Type B pancreatic cell (in vitro differentiated cells): ENCODE results near the gene CABLES2. TPM values are rescaled to one million over a fixed set of nuclear protein-coding genes. Genes with fewer than 3 reads are reported as not detected.

Experiments
- DNase-seq: peaks from one replicate; pipeline ENCODE4 v3.0.0; 2021; ENCODE audit warnings: mixed read lengths; ENCODE audit not compliant: unreplicated experiment; ENCODE audit errors: extremely low spot score
- H3K27ac Mint-ChIP-seq: 2 replicates; pipeline ENCODE4 v1.8.0; 2021; ENCODE audit warnings: mild to moderate bottlenecking, mixed read lengths
- H3K27me3 Mint-ChIP-seq: 2 replicates; pipeline ENCODE4 v1.8.0; 2021; ENCODE audit warnings: mixed read lengths
- H3K36me3 Mint-ChIP-seq: 2 replicates; pipeline ENCODE4 v1.8.0; 2021; ENCODE audit warnings: mixed read lengths
- H3K4me1 Mint-ChIP-seq: one replicate; pipeline ENCODE4 v1.8.0; 2021; ENCODE audit warnings: mixed read lengths; ENCODE audit not compliant: unreplicated experiment
- H3K4me3 Mint-ChIP-seq: 2 replicates; pipeline ENCODE4 v1.8.0; 2021; ENCODE audit warnings: mild to moderate bottlenecking, mixed read lengths
- H3K9me3 Mint-ChIP-seq: 2 replicates; pipeline ENCODE4 v1.8.0; 2021; ENCODE audit warnings: mixed read lengths
- total RNA-seq: library from RNA; stranded (reverse); gene quantifications from 2 replicates; pipeline ENCODE4 v1.2.1, GENCODE V29; 2021; ENCODE audit warnings: low replicate concordance
- TF ChIP-seq, protein P1 (sequence below): fragments of 200-600 bp; sonication (generic); conservative IDR thresholded peaks from 2 replicates; pipeline ENCODE4 v1.5.0; 2021; ENCODE audit warnings: antibody characterized with exemption, mild to moderate bottlenecking

The CABLES2 gene
- total RNA-seq, 1 donor from 2014 or later = 18.4 TPM

GRCh38 chr20:62418709-62419487, 11.8 kb upstream of the CABLES2 start:
- Mint-ChIP-seq H3K9me3 (no peaks in the 10 kb centered on the region), H3K27ac (no peak overlapping the region), H3K4me3 (no peak overlapping the region), H3K4me1 (peaks cover 9% of the 10 kb centered on the region), H3K27me3 (no peaks in the 10 kb centered on the region), H3K36me3 (no peaks in the 10 kb centered on the region)
- TF ChIP-seq, protein P1, sequence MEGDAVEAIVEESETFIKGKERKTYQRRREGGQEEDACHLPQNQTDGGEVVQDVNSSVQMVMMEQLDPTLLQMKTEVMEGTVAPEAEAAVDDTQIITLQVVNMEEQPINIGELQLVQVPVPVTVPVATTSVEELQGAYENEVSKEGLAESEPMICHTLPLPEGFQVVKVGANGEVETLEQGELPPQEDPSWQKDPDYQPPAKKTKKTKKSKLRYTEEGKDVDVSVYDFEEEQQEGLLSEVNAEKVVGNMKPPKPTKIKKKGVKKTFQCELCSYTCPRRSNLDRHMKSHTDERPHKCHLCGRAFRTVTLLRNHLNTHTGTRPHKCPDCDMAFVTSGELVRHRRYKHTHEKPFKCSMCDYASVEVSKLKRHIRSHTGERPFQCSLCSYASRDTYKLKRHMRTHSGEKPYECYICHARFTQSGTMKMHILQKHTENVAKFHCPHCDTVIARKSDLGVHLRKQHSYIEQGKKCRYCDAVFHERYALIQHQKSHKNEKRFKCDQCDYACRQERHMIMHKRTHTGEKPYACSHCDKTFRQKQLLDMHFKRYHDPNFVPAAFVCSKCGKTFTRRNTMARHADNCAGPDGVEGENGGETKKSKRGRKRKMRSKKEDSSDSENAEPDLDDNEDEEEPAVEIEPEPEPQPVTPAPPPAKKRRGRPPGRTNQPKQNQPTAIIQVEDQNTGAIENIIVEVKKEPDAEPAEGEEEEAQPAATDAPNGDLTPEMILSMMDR = no peak
- DNase-seq = no peak

DNA sequence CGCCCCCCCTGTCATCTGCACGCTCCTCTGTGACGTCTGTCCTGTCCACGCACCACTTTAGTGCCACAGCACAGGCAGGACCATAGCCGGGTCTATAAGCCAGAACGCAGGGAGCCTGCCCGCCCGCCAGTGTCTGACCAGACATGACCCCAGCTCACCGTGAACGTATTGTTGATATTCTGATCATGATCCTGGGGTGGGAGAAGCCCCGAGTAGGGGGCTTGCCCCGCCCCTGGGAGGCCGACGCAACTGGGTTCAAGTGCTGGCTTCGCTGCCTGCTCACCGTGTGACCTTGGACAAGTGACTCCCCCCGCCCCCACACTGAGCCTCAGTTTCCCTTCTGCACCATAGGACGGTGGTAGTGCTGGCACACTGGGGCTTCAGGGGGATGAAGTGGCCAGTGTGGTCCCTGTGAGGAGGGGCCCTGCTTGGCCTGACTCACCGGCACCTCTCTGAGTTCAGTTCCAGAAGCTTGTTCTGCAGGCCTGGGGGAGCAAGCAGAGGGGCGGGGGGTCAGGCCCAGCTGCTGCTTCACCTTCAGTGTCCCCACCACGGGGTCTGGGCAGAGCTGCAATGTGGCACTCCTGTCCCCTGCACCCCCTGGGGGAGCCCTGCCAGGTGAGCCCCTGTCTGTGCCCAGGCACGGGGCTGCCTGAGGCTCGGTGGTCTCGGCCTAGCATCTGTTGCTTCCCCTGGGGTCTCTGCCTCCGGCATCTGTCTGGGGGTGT, 11.1 kb upstream of the CABLES2 start:
- H3K4me1 Mint-ChIP-seq = peaks cover 9% of the 10 kb centered on the region
- H3K9me3 Mint-ChIP-seq = no peaks in the 10 kb centered on the region
- H3K27ac Mint-ChIP-seq = no peak overlapping the region
- no peak overlapping the region for H3K4me3 Mint-ChIP-seq
- H3K27me3 Mint-ChIP-seq = no peaks in the 10 kb centered on the region
- TF ChIP-seq, protein P1 = no peak
- H3K36me3 Mint-ChIP-seq = no peaks in the 10 kb centered on the region
- DNase-seq = no peak

DNA sequence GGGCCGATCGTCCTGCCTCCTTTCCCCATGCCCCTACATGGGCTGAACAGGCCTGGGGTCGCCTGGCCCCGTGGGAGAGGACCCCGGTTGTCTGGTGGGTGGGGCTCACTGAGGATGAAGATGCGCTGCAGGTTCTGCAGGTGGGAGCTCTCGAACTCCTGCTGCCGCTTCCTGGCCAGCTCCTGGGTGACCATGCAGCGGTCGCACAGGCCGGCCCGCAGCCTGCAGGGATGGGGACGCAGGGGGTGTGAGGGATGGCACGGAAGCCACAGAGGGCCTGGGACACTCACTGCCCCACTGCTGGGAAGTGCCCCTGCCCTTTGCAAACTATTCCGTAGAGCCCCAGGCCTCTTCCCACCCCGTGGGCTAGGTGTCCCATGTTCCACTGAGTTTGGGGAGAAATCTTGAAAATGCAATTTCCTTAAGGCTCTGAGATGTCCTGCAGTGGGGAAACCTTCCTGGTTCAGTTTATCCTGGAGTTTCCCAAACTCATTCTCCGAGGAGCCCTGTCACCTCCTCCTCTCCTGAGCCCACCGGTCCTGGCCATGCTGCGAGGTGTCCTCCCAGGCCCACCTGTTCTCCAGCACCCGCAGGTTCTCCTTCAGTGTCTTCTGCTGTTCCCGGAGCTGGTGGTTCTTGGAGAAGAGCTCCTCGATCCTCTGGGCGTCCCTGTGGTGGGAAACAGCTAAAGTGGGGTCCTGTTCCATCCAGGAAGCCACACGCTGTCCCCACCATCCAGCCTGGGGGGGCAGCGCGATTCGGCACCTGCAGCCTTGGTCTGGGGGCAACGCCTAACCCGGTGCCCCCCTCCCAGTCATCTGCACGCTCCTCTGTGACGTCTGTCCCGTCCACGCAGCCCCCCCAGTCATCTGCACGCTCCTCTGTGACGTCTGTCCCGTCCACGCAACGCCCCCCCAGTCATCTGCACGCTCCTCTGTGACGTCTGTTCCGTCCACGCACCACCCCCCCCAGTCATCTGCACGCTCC, 9.9 kb upstream of the CABLES2 start:
- Mint-ChIP-seq H3K4me1 (peaks cover 9% of the 10 kb centered on the region), H3K27ac (no peak overlapping the region), H3K9me3 (no peaks in the 10 kb centered on the region), H3K27me3 (no peaks in the 10 kb centered on the region), H3K4me3 (no peak overlapping the region), H3K36me3 (no peaks in the 10 kb centered on the region)
- DNase-seq = no peak
- TF ChIP-seq, protein P1 = no peak

- Mint-ChIP-seq H3K4me1 (peaks cover 5% of the 10 kb centered on the region), H3K36me3 (no peaks in the 10 kb centered on the region), H3K4me3 (no peak overlapping the region), H3K27ac (no peak overlapping the region), H3K9me3 (no peaks in the 10 kb centered on the region), H3K27me3 (no peaks in the 10 kb centered on the region)
- TF ChIP-seq, protein P1 = no peak
- no peak for DNase-seq
Measured at GRCh38 chr20:62415354-62416111, 8.4 kb upstream of the CABLES2 start.
